Left ventricle myocardium inferior (tissue), 1 donor: Measurements from ENCODE around the gene PAK6. TPM values are rescaled to one million over a fixed set of nuclear protein-coding genes. Genes with fewer than 3 reads are reported as not detected.

Experiments used
- DNase-seq: peaks from one replicate; pipeline ENCODE4 v3.0.0-alpha.2; 2020
- H3K27ac ChIP-seq: fragments of 200-600 bp; replicated peaks from 2 replicates; pipeline ENCODE4 v1.8.0; 2021
- H3K27me3 ChIP-seq: fragments of 200-600 bp; 2 replicates; pipeline ENCODE4 v1.8.0; 2021; ENCODE audit warnings: low read depth
- H3K36me3 ChIP-seq: fragments of 200-600 bp; 2 replicates; pipeline ENCODE4 v1.8.0; 2021
- H3K4me1 ChIP-seq: fragments of 200-600 bp; 2 replicates; pipeline ENCODE4 v1.8.0; 2021
- H3K4me3 ChIP-seq: fragments of 200-600 bp; 2 replicates; pipeline ENCODE4 v1.8.0; 2021; ENCODE audit warnings: mild to moderate bottlenecking, moderate library complexity
- H3K9me3 ChIP-seq: fragments of 200-600 bp; replicated peaks from 2 replicates; pipeline ENCODE4 v1.8.0; 2021
- CTCF ChIP-seq: fragments of 200-600 bp; IDR thresholded peaks from 2 replicates; pipeline ENCODE4 v1.8.0; 2021; ENCODE audit warnings: antibody characterized with exemption, mild to moderate bottlenecking, borderline replicate concordance
- intact Hi-C: fragments of 100-400 bp; cut with micrococcal nuclease; formaldehyde crosslinking; loops from one replicate; pipeline ENCODE4 v1.11.0; 2022
- total RNA-seq: library from RNA; stranded (reverse); fragmentation: NEBNext Ultra II Directional; extraction: Animal tissue kit (Norgen Biotek cat#: 25700); gene quantifications from one replicate; pipeline ENCODE4 v1.2.1, GENCODE V29; 2021
- donor health status: DM: no; HTN: yes; CAD: no; lungs with severe emphysema.

PAK6 gene
- total RNA-seq, 1 donor from 2014 or later = 8.2 TPM

DNA sequence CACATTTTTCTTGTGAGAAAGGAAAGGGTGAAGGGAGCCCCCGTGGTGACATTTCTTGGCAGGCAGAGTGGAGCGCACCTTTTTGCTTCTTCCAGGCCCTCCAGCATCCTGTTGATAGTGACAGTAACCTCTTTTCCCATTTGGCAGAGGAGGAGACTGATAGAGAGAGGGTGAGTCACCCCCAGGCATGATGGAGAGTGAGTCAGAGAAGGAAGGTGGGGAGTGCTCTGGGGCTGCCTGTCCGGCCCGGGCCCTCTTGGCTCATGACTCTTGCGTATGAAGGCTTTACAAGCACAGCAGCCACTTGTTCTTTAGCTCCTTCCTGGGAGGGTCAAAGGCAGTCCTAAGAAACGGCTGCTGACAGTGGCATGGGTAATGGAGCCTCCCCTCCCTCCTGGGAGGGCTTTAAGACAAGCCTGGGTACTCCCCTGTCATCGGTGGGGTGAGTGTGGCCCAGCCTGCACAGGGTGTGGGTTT lies 28.0 kb downstream of the PAK6 start:
- DNase-seq = no peak

DNA sequence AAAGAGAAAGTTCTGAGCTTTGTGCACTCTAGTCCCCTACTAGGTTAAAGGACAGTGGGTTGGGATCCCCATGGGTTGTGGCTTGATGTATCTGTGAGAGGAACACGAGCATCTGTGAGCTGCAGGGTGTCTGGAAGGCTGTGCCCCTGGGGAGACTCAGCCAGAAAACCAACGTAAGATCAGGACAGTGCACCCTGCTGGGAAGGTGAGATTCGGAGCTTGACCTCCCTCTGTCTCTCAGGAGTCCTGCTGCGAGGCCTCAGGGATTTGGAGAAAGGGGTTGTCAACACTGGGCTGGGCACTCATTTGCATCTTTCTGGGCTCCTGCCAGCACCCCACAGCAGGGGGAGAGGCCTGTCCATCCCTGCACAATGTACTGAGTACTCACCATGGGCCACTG lies 28.8 kb downstream of the PAK6 start:
- no peak for DNase-seq
- H3K27ac ChIP-seq = no peak overlapping the region
- intact Hi-C loops = no loop called here

More for the DNA sequence above, 28.0 kb downstream of the PAK6 start:
- Histone ChIP-seq H3K9me3 (no peaks in the 10 kb centered on the region), H3K27ac (no peak overlapping the region), H3K4me3 (no peak overlapping the region), H3K36me3 (no peaks in the 10 kb centered on the region), H3K4me1 (no peaks in the 10 kb centered on the region), H3K27me3 (no peaks in the 10 kb centered on the region)
- intact Hi-C loops = no loop called here
- TF ChIP-seq CTCF = no peak

GRCh38 chr15:40269604-40270003 lies 30.7 kb downstream of the PAK6 start:
- Histone ChIP-seq H3K36me3 (no peaks in the 10 kb centered on the region), H3K9me3 (no peaks in the 10 kb centered on the region), H3K27ac (no peak overlapping the region), H3K27me3 (no peaks in the 10 kb centered on the region), H3K4me3 (no peak overlapping the region), H3K4me1 (no peaks in the 10 kb centered on the region)
- intact Hi-C loops = loop anchor here (10.0 kb wide), 1 partner anchor 225 kb away; no protein-coding TSS in a partner anchor
- DNase-seq = no peak
- no peak for TF ChIP-seq CTCF

More for the DNA sequence above, 28.8 kb downstream of the PAK6 start:
- Histone ChIP-seq H3K4me3 (no peak overlapping the region), H3K36me3 (no peaks in the 10 kb centered on the region), H3K9me3 (no peaks in the 10 kb centered on the region), H3K27me3 (no peaks in the 10 kb centered on the region), H3K4me1 (no peaks in the 10 kb centered on the region)
- TF ChIP-seq CTCF = no peak

DNA sequence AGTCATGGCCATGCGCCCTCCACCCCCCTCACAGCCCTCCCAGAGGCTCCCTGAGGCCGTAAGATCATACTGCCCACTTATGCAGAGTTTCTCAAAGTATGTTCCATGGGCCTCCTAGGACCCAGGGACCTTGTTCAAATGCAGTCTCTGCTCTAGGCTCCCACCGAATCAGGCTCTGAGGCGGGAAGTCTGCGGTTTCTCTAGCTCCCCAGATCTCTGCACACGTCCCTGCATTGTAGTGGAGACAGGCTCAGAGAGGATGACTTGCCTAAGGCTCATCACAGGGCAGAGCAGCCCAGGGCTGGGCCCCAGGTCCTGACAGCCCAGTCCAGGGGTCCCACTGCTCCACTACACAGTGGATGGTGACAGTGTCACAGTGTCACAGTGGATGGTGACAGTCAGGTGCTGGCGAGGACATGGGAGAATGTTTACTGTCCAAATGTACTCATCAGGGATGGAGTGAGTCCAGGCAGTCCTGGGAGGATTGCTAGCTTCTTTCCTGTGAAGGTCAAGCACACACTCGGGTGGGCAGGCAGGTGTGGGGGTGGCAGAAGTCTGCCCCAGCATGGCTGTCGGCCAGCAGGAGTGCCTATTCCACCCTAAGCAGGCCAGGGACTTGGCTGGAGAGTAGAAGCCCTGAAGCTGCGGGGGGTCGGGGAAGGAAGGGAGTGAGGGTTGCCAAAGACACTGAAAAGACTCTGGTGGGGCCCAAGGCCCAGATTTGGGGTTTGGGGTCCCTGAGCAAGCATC lies 31.6 kb downstream of the PAK6 start:
- peaks cover 1% of the 10 kb centered on the region for H3K27me3 ChIP-seq
- TF ChIP-seq CTCF = no peak
- no peak for DNase-seq
- no peaks in the 10 kb centered on the region for H3K9me3 ChIP-seq
- H3K36me3 ChIP-seq = no peaks in the 10 kb centered on the region
- no peak overlapping the region for H3K4me3 ChIP-seq
- H3K4me1 ChIP-seq = no peaks in the 10 kb centered on the region
- intact Hi-C loops = loop anchor here (10.0 kb wide), 1 partner anchor 226 kb away; no protein-coding TSS in a partner anchor
- no peak overlapping the region for H3K27ac ChIP-seq

DNA sequence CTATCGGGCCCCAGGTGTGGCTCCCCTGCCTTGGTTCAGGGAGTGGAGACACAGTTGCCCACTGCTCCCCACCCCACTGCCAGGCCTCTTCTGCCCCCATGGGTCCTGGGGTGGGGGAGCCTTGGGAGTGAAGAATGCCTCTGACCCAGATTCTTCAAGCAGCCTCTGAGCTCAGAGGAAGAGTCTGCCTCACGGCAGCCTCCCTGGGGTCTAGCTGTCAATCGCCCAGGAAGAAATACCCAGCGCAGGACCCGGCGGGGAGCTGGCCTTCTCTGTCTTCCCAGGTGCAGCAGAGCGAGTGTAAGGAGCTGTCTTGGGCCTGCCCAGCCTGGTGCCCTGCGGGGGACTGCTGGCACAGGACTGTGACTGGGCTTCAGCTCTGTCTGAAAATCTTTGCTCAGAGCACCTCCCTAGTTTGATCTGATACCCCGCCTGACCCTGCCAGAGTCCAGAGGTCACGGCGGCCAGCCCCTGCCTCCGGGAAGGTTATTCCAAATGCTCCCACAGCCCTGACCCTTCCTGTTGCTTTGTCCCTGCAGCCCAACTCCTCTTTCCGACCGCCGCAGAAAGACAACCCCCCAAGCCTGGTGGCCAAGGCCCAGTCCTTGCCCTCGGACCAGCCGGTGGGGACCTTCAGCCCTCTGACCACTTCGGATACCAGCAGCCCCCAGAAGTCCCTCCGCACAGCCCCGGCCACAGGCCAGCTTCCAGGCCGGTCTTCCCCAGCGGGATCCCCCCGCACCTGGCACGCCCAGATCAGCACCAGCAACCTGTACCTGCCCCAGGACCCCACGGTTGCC lies 33.0 kb downstream of the PAK6 start:
- no peak for TF ChIP-seq CTCF
- DNase-seq = no peak
- Histone ChIP-seq H3K27ac (no peak overlapping the region), H3K9me3 (no peaks in the 10 kb centered on the region), H3K4me3 (no peak overlapping the region), H3K4me1 (peaks cover under 1% of the 10 kb centered on the region), H3K27me3 (peaks cover 11% of the 10 kb centered on the region), H3K36me3 (no peaks in the 10 kb centered on the region)
- intact Hi-C loops = loop anchor here (10.0 kb wide), 1 partner anchor 227 kb away; no protein-coding TSS in a partner anchor
